ENCODE measurements around the gene CDH18.

The CDH18 gene

DNA sequence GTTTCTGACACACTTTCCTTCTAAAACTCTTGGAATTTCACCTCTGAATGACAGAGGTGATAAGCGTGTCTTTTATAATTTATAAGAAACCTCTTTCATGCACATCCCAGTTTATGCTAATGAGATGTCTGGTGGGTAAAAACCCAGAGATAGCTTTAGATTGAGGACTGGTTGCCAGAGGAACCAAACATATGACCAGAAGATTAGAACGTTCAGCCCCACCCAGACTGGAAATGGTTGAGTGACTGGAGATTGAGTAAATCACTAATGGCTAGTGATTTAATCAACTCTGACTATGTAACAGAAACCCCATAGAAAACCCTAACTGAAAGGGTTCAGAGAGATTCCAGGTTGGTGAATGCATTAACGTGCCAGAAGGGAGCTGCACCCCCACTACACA is 69.2 kb downstream of the CDH18 start:
- no peak overlapping the region for H3K4me3 ChIP-seq (ENCODE audit: low read depth, low read length)
- TF ChIP-seq, protein P1, sequence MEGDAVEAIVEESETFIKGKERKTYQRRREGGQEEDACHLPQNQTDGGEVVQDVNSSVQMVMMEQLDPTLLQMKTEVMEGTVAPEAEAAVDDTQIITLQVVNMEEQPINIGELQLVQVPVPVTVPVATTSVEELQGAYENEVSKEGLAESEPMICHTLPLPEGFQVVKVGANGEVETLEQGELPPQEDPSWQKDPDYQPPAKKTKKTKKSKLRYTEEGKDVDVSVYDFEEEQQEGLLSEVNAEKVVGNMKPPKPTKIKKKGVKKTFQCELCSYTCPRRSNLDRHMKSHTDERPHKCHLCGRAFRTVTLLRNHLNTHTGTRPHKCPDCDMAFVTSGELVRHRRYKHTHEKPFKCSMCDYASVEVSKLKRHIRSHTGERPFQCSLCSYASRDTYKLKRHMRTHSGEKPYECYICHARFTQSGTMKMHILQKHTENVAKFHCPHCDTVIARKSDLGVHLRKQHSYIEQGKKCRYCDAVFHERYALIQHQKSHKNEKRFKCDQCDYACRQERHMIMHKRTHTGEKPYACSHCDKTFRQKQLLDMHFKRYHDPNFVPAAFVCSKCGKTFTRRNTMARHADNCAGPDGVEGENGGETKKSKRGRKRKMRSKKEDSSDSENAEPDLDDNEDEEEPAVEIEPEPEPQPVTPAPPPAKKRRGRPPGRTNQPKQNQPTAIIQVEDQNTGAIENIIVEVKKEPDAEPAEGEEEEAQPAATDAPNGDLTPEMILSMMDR (IDR thresholded peaks at IDR 0.05; ENCODE audit: low read depth, low read length): no peak

DNA sequence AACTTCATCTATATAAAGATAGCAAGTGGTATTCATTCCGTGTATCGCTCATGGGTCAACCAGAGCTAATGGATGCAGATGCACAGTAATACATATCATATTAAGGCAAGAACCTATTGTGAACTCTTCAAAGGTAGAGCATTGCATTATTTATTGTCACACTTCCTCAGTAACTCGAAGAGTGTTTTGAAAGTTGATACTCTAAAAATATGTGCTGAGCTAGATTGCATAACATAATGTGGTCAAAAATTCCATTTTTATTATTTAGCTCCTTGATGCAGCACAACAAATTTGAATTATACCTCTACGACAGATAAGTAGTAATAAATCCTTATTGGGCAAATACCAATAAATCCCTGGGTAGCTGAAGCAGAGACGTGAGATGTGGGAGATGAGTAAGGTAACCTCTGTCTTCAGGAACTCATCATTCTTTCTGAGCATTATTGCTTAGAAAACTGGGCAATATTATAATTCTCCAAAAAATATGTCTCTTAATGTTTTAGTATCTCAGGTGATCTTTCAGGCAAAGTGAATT is 70.3 kb downstream of the CDH18 start:
- no peak overlapping the region for H3K4me3 ChIP-seq (ENCODE audit: low read depth, low read length)
- TF ChIP-seq, protein P1 (IDR thresholded peaks at IDR 0.05; ENCODE audit: low read depth, low read length): no peak

DNA sequence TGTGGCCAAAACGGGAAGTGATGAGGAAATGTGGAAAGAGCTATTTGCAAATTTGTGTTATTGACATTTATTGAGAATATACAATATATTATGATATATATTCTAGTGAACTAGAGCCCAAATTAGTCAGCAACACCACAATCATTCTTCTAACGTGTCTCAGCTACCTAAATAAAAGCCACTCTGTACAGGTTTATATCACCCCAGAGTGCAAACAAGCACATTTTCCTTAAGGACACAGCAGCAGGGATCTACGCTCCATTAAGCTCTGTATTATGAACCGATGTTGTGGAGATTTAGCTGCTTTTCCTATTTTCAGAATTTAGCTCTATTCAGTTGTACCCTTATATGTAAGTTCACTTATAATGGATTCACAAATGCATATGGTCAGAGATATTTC is 77.9 kb downstream of the CDH18 start:
- TF ChIP-seq, protein P1 (IDR thresholded peaks at IDR 0.05; ENCODE audit: low read depth, low read length): no peak
- H3K4me3 ChIP-seq (ENCODE audit: low read depth, low read length): no peak overlapping the region

DNA sequence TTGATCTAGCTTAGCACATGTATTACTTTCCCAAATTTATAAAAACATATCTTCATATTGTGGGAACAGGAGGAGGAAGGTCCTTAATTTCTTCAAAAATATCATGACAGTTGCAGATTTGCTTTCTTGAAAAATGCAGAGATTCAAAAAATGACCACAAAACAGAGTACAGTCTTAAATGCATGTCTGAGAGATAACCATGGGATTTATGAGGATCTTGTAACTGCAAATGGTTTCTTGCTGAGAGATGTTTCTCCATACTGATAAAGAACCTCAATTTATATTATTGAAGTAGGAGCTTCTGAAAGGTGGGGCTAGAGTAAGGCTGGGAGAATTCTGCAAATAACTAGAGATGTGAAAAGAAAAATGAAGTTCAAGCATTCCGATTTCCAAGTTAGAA is 83.2 kb downstream of the CDH18 start:
- TF ChIP-seq, protein P1 (IDR thresholded peaks at IDR 0.05; ENCODE audit: low read depth, low read length): no peak
- no peak overlapping the region for H3K4me3 ChIP-seq (ENCODE audit: low read depth, low read length)

DNA sequence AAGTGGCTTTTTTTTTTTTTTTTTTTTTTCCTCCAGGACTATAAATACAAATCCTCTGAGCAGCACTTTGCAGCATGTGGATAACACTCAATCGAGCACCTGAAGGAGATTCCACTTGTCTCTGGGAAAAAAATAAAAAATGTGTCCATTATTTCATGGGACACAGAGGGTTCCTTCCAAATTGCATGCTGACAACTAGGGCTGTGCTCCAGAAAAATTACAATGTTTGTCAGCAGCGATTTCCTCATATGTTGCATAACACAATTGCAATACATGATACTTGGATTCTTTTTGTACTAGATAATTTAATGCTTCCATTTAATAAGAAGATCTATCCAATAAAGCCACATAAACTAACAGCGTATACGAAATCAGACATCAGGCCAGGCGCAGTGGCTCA is 84.4 kb downstream of the CDH18 start:
- H3K4me3 ChIP-seq (ENCODE audit: low read depth, low read length): no peak overlapping the region
- TF ChIP-seq, protein P1 (IDR thresholded peaks at IDR 0.05; ENCODE audit: low read depth, low read length): no peak

DNA sequence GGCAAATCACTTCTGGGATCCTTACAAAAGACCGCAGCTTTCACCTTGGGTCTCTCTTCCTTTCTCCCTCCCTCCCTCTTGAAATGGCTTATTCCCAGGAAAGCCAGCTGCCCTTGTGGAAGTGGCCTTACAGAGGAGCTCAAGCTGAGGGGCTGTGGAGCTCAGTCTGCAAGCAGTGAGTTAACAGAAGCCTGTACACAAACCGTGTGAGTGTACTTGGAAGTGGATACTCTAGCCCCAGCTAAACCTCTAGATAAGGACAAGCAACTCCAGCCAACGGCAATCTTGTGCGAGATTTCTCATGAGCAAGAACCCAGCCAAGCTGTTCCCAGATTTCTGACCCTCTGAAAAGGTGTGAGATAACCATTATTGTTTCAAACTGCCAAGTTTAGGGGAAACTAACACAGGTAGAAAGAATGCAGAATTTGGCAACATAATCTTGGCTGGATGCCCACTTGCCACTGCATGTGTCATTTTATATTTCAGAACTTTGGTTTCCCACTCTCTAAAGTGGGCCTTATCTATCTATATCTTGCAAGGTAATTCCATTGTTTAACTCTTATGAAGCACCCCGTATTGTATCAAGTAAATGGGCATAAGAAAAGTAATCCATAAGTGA is 85.6 kb downstream of the CDH18 start:
- H3K4me3 ChIP-seq (ENCODE audit: low read depth, low read length): no peak overlapping the region
- TF ChIP-seq, protein P1 (IDR thresholded peaks at IDR 0.05; ENCODE audit: low read depth, low read length): no peak

DNA sequence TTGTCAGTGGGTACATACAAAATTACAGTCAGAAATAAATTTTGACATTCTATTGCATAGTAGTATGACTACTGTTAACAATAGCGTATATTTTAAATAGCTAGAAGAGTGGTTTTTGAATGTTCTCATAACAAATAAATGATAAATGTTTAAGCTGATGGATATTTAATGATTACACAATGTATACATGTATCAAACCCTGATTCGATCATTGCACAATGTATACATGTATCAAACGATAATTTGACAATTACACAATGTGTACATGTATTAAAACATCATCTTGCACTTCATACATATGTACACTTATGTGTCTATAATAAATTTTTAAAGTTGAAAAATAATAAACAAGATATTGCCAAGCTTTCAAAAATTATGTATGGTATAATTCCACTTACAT is 87.7 kb downstream of the CDH18 start:
- TF ChIP-seq, protein P1 (IDR thresholded peaks at IDR 0.05; ENCODE audit: low read depth, low read length): no peak
- no peak overlapping the region for H3K4me3 ChIP-seq (ENCODE audit: low read depth, low read length)
